ENCODE results near the gene RFC5.

DNA sequence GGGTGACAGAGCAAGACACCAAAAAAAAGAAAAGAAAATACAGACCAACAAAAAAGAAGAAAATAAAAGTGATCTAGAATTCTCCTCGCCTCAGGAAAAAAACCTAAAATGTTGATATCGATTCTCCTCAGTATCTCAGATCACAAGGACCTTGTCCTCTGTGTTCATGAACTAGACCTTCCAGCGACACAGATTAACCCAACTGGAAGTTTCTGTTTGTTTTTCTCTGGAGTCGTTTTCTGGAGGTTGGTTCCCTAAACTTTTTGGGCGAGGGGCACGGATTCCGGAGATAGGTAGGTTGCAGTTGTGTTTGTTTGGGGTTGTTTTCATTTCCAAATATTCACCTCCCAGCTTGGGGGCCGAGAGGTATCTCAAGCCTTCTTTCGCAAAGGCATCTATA is 559 bp upstream of the RFC5 start:
- no peak for TF ChIP-seq SP1 (IDR thresholded peaks at IDR 0.05; ENCODE audit: low read depth)
- TF ChIP-seq, protein P1, sequence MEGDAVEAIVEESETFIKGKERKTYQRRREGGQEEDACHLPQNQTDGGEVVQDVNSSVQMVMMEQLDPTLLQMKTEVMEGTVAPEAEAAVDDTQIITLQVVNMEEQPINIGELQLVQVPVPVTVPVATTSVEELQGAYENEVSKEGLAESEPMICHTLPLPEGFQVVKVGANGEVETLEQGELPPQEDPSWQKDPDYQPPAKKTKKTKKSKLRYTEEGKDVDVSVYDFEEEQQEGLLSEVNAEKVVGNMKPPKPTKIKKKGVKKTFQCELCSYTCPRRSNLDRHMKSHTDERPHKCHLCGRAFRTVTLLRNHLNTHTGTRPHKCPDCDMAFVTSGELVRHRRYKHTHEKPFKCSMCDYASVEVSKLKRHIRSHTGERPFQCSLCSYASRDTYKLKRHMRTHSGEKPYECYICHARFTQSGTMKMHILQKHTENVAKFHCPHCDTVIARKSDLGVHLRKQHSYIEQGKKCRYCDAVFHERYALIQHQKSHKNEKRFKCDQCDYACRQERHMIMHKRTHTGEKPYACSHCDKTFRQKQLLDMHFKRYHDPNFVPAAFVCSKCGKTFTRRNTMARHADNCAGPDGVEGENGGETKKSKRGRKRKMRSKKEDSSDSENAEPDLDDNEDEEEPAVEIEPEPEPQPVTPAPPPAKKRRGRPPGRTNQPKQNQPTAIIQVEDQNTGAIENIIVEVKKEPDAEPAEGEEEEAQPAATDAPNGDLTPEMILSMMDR (IDR thresholded peaks at IDR 0.05 in 2 of 3, conservative IDR thresholded peaks at IDR 0.05 in 1 of 3; ENCODE audit: borderline replicate concordance in 1 of 3, insufficient read depth in 1 of 3, low read depth in 2 of 3, low read length in 2 of 3): no peak
- no peak for TF ChIP-seq JUND (IDR thresholded peaks at IDR 0.05)
